ENCODE data around the gene PIK3IP1.

DNA sequence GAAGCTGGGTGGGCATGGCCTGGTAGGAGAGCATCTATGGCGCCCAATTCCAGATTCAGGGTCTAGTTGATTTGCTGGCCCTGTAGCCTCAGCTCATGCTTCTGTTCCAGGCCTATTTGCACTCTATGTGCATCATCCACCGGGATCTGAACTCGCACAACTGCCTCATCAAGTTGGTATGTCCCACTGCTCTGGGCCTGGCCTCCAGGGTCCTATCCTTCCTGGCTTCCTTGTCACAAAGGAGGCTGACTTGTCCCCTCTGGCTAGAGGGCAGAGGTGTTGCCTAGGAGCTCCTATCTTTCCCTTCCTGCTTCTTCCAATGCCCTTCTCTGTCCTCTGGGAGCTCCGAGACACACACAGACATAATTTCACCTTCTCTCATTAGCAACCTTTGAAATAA, 21.3 kb downstream of the PIK3IP1 start:
- TF ChIP-seq JUND (IDR thresholded peaks at IDR 0.05; ENCODE audit: low read length) = no peak
- TF ChIP-seq TEAD4 (IDR thresholded peaks at IDR 0.05; ENCODE audit: low read depth, low read length) = no peak
- TF ChIP-seq CREB1 (IDR thresholded peaks at IDR 0.05) = no peak
- no peak for TF ChIP-seq BCL11A (IDR thresholded peaks at IDR 0.05; ENCODE audit: low read depth in 2 of 2, low read length in 2 of 2)
- TF ChIP-seq, protein P1, sequence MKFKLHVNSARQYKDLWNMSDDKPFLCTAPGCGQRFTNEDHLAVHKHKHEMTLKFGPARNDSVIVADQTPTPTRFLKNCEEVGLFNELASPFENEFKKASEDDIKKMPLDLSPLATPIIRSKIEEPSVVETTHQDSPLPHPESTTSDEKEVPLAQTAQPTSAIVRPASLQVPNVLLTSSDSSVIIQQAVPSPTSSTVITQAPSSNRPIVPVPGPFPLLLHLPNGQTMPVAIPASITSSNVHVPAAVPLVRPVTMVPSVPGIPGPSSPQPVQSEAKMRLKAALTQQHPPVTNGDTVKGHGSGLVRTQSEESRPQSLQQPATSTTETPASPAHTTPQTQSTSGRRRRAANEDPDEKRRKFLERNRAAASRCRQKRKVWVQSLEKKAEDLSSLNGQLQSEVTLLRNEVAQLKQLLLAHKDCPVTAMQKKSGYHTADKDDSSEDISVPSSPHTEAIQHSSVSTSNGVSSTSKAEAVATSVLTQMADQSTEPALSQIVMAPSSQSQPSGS (IDR thresholded peaks at IDR 0.05; ENCODE audit: low read length) = no peak
- TF ChIP-seq EZH2 (IDR thresholded peaks at IDR 0.05; ENCODE audit: low read depth, low read length, severe bottlenecking) = no peak
- TF ChIP-seq, protein P2, sequence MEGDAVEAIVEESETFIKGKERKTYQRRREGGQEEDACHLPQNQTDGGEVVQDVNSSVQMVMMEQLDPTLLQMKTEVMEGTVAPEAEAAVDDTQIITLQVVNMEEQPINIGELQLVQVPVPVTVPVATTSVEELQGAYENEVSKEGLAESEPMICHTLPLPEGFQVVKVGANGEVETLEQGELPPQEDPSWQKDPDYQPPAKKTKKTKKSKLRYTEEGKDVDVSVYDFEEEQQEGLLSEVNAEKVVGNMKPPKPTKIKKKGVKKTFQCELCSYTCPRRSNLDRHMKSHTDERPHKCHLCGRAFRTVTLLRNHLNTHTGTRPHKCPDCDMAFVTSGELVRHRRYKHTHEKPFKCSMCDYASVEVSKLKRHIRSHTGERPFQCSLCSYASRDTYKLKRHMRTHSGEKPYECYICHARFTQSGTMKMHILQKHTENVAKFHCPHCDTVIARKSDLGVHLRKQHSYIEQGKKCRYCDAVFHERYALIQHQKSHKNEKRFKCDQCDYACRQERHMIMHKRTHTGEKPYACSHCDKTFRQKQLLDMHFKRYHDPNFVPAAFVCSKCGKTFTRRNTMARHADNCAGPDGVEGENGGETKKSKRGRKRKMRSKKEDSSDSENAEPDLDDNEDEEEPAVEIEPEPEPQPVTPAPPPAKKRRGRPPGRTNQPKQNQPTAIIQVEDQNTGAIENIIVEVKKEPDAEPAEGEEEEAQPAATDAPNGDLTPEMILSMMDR (IDR thresholded peaks at IDR 0.05; ENCODE audit: control extremely low read depth in 1 of 3, insufficient read depth in 1 of 3, low read depth in 1 of 3, low read length in 3 of 3) = no peak
- no peak for TF ChIP-seq POLR2A (IDR thresholded peaks at IDR 0.05; ENCODE audit: control extremely low read depth in 1 of 2, low read depth in 2 of 2, low read length in 2 of 2)
- TF ChIP-seq EP300 (IDR thresholded peaks at IDR 0.05; ENCODE audit: borderline replicate concordance in 1 of 2, low read depth in 2 of 2, low read length in 2 of 2) = no peak
- TF ChIP-seq SRF (IDR thresholded peaks at IDR 0.05; ENCODE audit: low read depth, low read length) = no peak
- no peak for TF ChIP-seq JUN (IDR thresholded peaks at IDR 0.05; ENCODE audit: low read depth, low read length)
- TF ChIP-seq POLR2AphosphoS5 (IDR thresholded peaks at IDR 0.05; ENCODE audit: low read depth, low read length) = no peak
- no peak for TF ChIP-seq YY1 (IDR thresholded peaks at IDR 0.05; ENCODE audit: low read depth, low read length)
- no peak for TF ChIP-seq SIN3A (conservative IDR thresholded peaks at IDR 0.05 in 1 of 2, IDR thresholded peaks at IDR 0.05 in 1 of 2; ENCODE audit: low read depth in 1 of 2, low read length in 2 of 2)
